Nephron progenitor cell (in vitro differentiated cells): ENCODE data around the gene MYBPC1.
A peak's percentile ranks its signal among the peaks of the same experiment; 100 is the strongest.

Experiments
- DNase-seq: peaks from one replicate; pipeline ENCODE4 v3.0.0; 2021
- H3K27ac Mint-ChIP-seq: 2 replicates; pipeline ENCODE4 v1.8.0; 2021; ENCODE audit warnings: mild to moderate bottlenecking, moderate library complexity, mixed read lengths
- H3K27me3 Mint-ChIP-seq: 2 replicates; pipeline ENCODE4 v1.8.0; 2021; ENCODE audit warnings: mild to moderate bottlenecking, low read depth, mixed read lengths; ENCODE audit not compliant: poor library complexity
- H3K36me3 Mint-ChIP-seq: 2 replicates; pipeline ENCODE4 v1.8.0; 2021; ENCODE audit warnings: low read depth, mixed read lengths
- H3K4me1 Mint-ChIP-seq: 2 replicates; pipeline ENCODE4 v1.8.0; 2021; ENCODE audit warnings: mixed read lengths
- H3K4me3 Mint-ChIP-seq: 2 replicates; pipeline ENCODE4 v1.8.0; 2021; ENCODE audit warnings: mild to moderate bottlenecking, moderate library complexity, mixed read lengths
- H3K9me3 Mint-ChIP-seq: 2 replicates; pipeline ENCODE4 v1.8.0; 2021; ENCODE audit warnings: mild to moderate bottlenecking, moderate library complexity, mixed read lengths
- CTCF ChIP-seq: fragments of 200-600 bp; sonication (generic); IDR thresholded peaks from 2 replicates; pipeline ENCODE4 v1.5.0; 2021; ENCODE audit warnings: antibody characterized with exemption

Gene MYBPC1

GRCh38 chr12:101707131-101707782, 112.5 kb downstream of the MYBPC1 start:
- no peak for TF ChIP-seq CTCF
- DNase-seq, result no peak
- Mint-ChIP-seq H3K27me3 (no peaks in the 10 kb centered on the region), H3K36me3 (peaks cover 21% of the 10 kb centered on the region), H3K27ac (peak overlapping the region; percentile 28), H3K4me1 (peaks cover 21% of the 10 kb centered on the region), H3K9me3 (peaks cover 22% of the 10 kb centered on the region), H3K4me3 (no peak overlapping the region)

GRCh38 chr12:101710288-101710687, 115.5 kb downstream of the MYBPC1 start:
- Mint-ChIP-seq H3K36me3 (peaks cover 26% of the 10 kb centered on the region), H3K27ac (no peak overlapping the region), H3K27me3 (no peaks in the 10 kb centered on the region), H3K9me3 (peaks cover 25% of the 10 kb centered on the region), H3K4me1 (peaks cover 37% of the 10 kb centered on the region), H3K4me3 (no peak overlapping the region)
- no peak for TF ChIP-seq CTCF
- no peak for DNase-seq

- Mint-ChIP-seq H3K36me3 (peaks cover 26% of the 10 kb centered on the region), H3K4me1 (peaks cover 45% of the 10 kb centered on the region), H3K9me3 (peaks cover 25% of the 10 kb centered on the region), H3K27ac (peak overlapping the region; percentile 98), H3K27me3 (no peaks in the 10 kb centered on the region), H3K4me3 (peak overlapping the region; percentile 69)
- no peak for TF ChIP-seq CTCF
- peak; percentile 38 for DNase-seq
Measured at GRCh38 chr12:101713059-101713682, 118.4 kb downstream of the MYBPC1 start.

- DNase-seq, result no peak
- peak overlapping the region; percentile 69 for H3K4me3 Mint-ChIP-seq
- H3K27me3 Mint-ChIP-seq, result no peaks in the 10 kb centered on the region
- peak overlapping the region; percentile 98 for H3K27ac Mint-ChIP-seq
- TF ChIP-seq CTCF, result no peak
- H3K4me1 Mint-ChIP-seq, result peaks cover 45% of the 10 kb centered on the region
- H3K9me3 Mint-ChIP-seq, result peaks cover 25% of the 10 kb centered on the region
- H3K36me3 Mint-ChIP-seq, result peaks cover 26% of the 10 kb centered on the region
Measured at GRCh38 chr12:101713930-101714329, 119.2 kb downstream of the MYBPC1 start.

- H3K36me3 Mint-ChIP-seq, result peaks cover 19% of the 10 kb centered on the region
- TF ChIP-seq CTCF, result no peak
- no peak overlapping the region for H3K4me3 Mint-ChIP-seq
- no peaks in the 10 kb centered on the region for H3K27me3 Mint-ChIP-seq
- H3K27ac Mint-ChIP-seq, result no peak overlapping the region
- no peak for DNase-seq
- peaks cover 16% of the 10 kb centered on the region for H3K9me3 Mint-ChIP-seq
- peaks cover 45% of the 10 kb centered on the region for H3K4me1 Mint-ChIP-seq
Measured at GRCh38 chr12:101714877-101715444, 120.2 kb downstream of the MYBPC1 start.
